ENCODE results near the gene ANO2. TPM values are rescaled to one million over a fixed set of nuclear protein-coding genes. Genes with fewer than 3 reads are reported as not detected.

The ANO2 gene
- total RNA-seq, 2 experiments from 2014 or later = not detected

DNA sequence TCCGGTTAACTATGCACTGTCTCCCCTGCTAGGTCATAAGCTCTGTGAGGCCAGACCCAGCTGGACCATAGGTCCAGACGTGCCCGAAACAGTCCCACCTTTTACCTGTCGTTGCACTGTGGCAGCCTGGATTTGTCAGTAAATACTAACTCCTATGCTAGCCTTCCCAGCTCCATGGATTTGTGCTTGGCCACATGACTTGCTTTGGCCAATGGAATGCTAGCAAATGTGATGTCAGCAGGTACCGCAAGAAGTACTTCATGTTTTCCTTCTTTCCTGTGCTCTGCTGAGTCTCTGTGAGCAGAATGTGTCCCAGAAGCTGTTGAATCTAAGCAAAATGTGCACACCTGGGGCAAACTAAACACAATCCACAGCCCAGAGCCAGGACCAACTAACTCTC lies 157.2 kb downstream of the ANO2 start:
- POLR2A ChIA-PET = no interaction called here
- H3K36me3 Mint-ChIP-seq = no peaks in the 10 kb centered on the region

DNA sequence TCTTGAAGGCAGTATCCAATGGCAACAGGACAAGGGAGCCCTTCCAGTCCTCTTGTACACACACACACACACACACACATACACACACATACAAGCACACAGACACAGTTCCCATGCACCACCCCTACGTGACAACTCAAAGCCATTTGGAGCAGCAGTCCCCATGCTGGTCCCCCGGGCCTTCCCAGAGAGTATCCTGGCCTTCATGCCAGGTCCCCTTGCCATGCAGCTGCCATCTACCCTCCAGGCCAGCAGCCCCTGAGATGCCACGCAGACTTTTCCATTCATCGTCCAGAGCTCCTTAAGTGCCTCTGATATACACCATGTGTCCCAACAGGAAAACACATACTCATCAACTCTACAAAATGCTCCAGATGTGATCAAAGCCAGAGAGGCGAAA lies 159.5 kb downstream of the ANO2 start:
- Mint-ChIP-seq H3K27ac (no peak overlapping the region), H3K36me3 (no peaks in the 10 kb centered on the region), H3K4me3 (no peak overlapping the region), H3K9me3 (no peaks in the 10 kb centered on the region), H3K27me3 (peaks cover 7% of the 10 kb centered on the region), H3K4me1 (ENCODE audit: low read depth) (no peaks in the 10 kb centered on the region)
- CTCF ChIA-PET = no interaction called here
- POLR2A ChIA-PET = no interaction called here
- DNase-seq = no peak
- intact Hi-C loops (cut with micrococcal nuclease) = no loop called here

More for the DNA sequence above, 157.2 kb downstream of the ANO2 start:
- Mint-ChIP-seq H3K4me3 (no peak overlapping the region), H3K9me3 (no peaks in the 10 kb centered on the region), H3K27me3 (peaks cover 10% of the 10 kb centered on the region), H3K4me1 (ENCODE audit: low read depth) (no peaks in the 10 kb centered on the region), H3K27ac (no peak overlapping the region)
- CTCF ChIA-PET = no interaction called here
- no peak for DNase-seq
- intact Hi-C loops (cut with micrococcal nuclease) = no loop called here

- H3K9me3 Mint-ChIP-seq = no peaks in the 10 kb centered on the region
- peaks cover 3% of the 10 kb centered on the region for H3K27me3 Mint-ChIP-seq
- POLR2A ChIA-PET = no interaction called here
- H3K36me3 Mint-ChIP-seq = no peaks in the 10 kb centered on the region
- intact Hi-C loops (cut with micrococcal nuclease) = no loop called here
- H3K4me3 Mint-ChIP-seq = no peak overlapping the region
- no peak for DNase-seq
- no peak overlapping the region for H3K27ac Mint-ChIP-seq
- H3K4me1 Mint-ChIP-seq (ENCODE audit: low read depth) = no peaks in the 10 kb centered on the region
- CTCF ChIA-PET = no interaction called here
These were observed 160.5 kb downstream of the ANO2 start for GRCh38 chr12:5784462-5785130.

DNA sequence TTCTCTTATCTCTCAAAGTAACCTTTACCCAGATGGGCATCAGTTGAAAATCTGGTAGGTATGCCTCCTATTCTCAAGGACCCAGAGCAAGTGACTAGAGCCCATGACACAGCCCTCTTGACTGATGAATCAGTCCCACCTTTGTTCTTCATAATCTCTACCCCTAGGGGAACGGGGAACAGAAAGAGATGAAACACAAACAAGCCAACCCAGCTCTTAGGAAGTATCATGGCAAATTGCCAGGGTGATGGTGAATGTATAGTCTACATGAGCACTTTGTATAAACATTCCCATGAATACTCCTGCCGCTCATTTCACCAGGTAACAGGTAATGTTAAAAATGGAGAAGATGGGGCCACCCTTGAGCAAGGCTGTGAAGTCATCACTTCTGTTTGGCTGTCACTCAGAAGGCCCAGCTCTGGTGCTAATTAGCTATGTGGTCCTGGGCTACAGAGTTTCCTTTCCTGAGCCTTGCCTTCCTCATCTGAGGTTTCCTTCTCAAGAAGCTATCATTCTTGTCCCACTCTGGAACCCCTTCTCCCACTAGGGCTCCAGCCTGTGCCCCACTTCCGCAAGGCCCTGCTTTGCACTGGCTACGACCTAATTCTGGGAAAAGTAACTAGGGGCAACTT lies 161.7 kb downstream of the ANO2 start:
- Mint-ChIP-seq H3K4me3 (no peak overlapping the region), H3K9me3 (no peaks in the 10 kb centered on the region), H3K4me1 (ENCODE audit: low read depth) (no peaks in the 10 kb centered on the region), H3K27ac (no peak overlapping the region), H3K36me3 (no peaks in the 10 kb centered on the region), H3K27me3 (peaks cover 3% of the 10 kb centered on the region)
- POLR2A ChIA-PET = no interaction called here
- CTCF ChIA-PET = no interaction called here
- no peak for DNase-seq
- intact Hi-C loops (cut with micrococcal nuclease) = no loop called here

DNA sequence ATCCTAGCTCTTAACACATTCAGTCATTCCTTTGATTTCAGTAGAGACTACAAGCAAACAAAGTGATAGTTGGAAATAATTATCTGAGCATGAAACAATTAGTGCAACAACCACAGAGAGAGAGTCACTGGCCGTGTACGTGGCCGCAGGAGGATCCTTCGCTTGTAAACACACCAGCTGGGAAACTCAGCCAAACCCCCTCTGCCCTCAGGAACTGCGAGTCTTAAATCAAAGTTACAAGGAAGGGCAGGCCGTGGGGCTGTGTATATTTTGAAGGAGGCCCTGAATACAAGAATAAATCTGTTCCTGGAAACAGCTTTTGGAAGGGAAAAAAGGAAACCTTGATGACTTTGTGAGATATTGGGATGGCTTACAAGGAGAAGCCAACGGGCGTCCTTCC lies 164.5 kb downstream of the ANO2 start:
- H3K36me3 Mint-ChIP-seq = no peaks in the 10 kb centered on the region
- peaks cover 3% of the 10 kb centered on the region for H3K27me3 Mint-ChIP-seq
- no peak overlapping the region for H3K27ac Mint-ChIP-seq
- H3K9me3 Mint-ChIP-seq = no peaks in the 10 kb centered on the region
- POLR2A ChIA-PET = no interaction called here
- DNase-seq = no peak
- intact Hi-C loops (cut with micrococcal nuclease) = no loop called here
- CTCF ChIA-PET = no interaction called here
- H3K4me1 Mint-ChIP-seq (ENCODE audit: low read depth) = no peaks in the 10 kb centered on the region
- no peak overlapping the region for H3K4me3 Mint-ChIP-seq

- Mint-ChIP-seq H3K9me3 (no peaks in the 10 kb centered on the region), H3K27ac (no peak overlapping the region)
These were observed 165.7 kb downstream of the ANO2 start for GRCh38 chr12:5779401-5779800.

GRCh38 chr12:5778821-5779220 lies 166.2 kb downstream of the ANO2 start:
- Mint-ChIP-seq H3K9me3 (no peaks in the 10 kb centered on the region), H3K27ac (no peak overlapping the region), H3K36me3 (no peaks in the 10 kb centered on the region), H3K4me3 (no peak overlapping the region), H3K27me3 (peaks cover 9% of the 10 kb centered on the region), H3K4me1 (ENCODE audit: low read depth) (no peaks in the 10 kb centered on the region)
- intact Hi-C loops (cut with micrococcal nuclease) = no loop called here
- DNase-seq = no peak
- POLR2A ChIA-PET = no interaction called here
- CTCF ChIA-PET = no interaction called here

More at GRCh38 chr12:5779401-5779800, 165.7 kb downstream of the ANO2 start:
- Mint-ChIP-seq H3K27me3 (peaks cover 9% of the 10 kb centered on the region), H3K36me3 (no peaks in the 10 kb centered on the region), H3K4me3 (no peak overlapping the region), H3K4me1 (ENCODE audit: low read depth) (no peaks in the 10 kb centered on the region)
- ChIA-PET POLR2A (no interaction called here), CTCF (no interaction called here)
- DNase-seq = no peak
- intact Hi-C loops (cut with micrococcal nuclease) = no loop called here

DNA sequence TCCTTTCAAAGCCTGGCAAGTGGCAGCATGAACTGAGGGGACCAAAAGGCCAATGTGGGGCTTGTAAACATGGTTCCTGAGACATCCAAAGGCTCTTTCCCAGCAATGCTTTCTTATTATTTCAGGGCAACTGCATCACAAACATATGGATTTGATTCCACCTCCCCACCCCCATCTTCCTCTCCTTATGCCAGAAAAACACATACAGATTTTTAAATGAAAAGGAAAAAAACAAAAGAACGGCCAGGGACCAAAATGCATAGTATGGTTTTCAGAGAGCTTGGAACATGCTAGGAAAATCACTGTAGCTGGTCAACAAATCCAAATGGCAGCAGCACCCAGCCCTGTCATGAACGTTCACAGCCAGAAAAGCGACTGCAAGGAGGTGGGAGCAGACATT lies 167.6 kb downstream of the ANO2 start:
- no peak overlapping the region for H3K27ac Mint-ChIP-seq
- no peak overlapping the region for H3K4me3 Mint-ChIP-seq
- H3K36me3 Mint-ChIP-seq = no peaks in the 10 kb centered on the region
- no peaks in the 10 kb centered on the region for H3K9me3 Mint-ChIP-seq
- DNase-seq = no peak
- H3K27me3 Mint-ChIP-seq = peaks cover 5% of the 10 kb centered on the region
- no peaks in the 10 kb centered on the region for H3K4me1 Mint-ChIP-seq (ENCODE audit: low read depth)
- ChIA-PET POLR2A (no interaction called here), CTCF (interaction anchor here (0.8 kb wide), 1 partner anchor 28 kb away, joined by 3 read pairs; no protein-coding TSS in a partner anchor)
- intact Hi-C loops (cut with micrococcal nuclease) = no loop called here

GRCh38 chr12:5776091-5776490 lies 169.0 kb downstream of the ANO2 start:
- no peak overlapping the region for H3K27ac Mint-ChIP-seq
- H3K27me3 Mint-ChIP-seq = peaks cover 5% of the 10 kb centered on the region
- no peaks in the 10 kb centered on the region for H3K4me1 Mint-ChIP-seq (ENCODE audit: low read depth)
- H3K9me3 Mint-ChIP-seq = no peaks in the 10 kb centered on the region
- no peak for DNase-seq
- intact Hi-C loops (cut with micrococcal nuclease) = no loop called here
- H3K4me3 Mint-ChIP-seq = no peak overlapping the region
- ChIA-PET POLR2A (no interaction called here), CTCF (interaction anchor here (1.3 kb wide), 1 partner anchor 31 kb away, joined by 3 read pairs; no protein-coding TSS in a partner anchor)
- H3K36me3 Mint-ChIP-seq = no peaks in the 10 kb centered on the region

DNA sequence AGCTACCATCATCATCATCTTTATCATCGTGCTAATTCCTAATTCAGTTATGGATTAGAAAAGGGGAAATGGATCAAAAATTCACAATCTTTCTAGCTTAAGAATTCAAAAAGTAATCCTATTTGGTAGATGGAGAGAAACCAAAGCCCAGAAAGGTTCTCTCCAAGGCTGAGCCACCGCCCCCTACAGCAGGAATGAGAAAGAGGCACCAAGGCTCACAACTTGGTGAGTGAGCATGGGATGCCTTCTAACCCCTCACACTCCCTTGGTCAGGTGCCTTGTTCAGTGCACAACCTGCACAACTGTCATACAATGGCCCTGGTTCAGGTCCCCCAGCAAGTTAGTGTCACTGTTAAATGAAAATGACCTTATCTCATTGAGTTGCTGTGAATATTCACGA lies 171.5 kb downstream of the ANO2 start:
- H3K4me3 Mint-ChIP-seq = no peak overlapping the region
- no peaks in the 10 kb centered on the region for H3K4me1 Mint-ChIP-seq (ENCODE audit: low read depth)
- no peak for DNase-seq
- H3K27ac Mint-ChIP-seq = no peak overlapping the region
- POLR2A ChIA-PET = no interaction called here
- intact Hi-C loops (cut with micrococcal nuclease) = no loop called here
- H3K27me3 Mint-ChIP-seq = peaks cover 5% of the 10 kb centered on the region
- CTCF ChIA-PET = no interaction called here
- no peaks in the 10 kb centered on the region for H3K9me3 Mint-ChIP-seq
- H3K36me3 Mint-ChIP-seq = no peaks in the 10 kb centered on the region

DNA sequence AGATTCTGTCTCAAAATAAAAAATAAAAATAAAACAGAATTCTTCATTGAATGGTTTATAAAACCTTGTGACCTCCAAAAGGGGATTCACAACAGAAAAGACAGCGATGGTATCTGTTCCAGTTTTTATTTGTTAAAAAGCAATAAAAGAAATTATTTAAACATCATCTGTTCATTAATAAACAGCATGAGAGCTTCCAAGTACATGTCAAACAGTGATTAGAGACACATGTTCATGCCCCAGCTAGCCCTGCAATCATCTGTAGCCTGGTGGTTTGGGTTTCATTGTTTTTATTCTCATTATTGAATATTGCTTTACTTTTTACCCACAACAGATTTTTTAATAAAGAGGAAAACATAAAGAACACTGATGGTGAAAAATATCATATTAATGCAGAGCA lies 173.3 kb downstream of the ANO2 start:
- H3K27me3 Mint-ChIP-seq = peaks cover 8% of the 10 kb centered on the region
- H3K36me3 Mint-ChIP-seq = no peaks in the 10 kb centered on the region
- ChIA-PET CTCF (no interaction called here), POLR2A (no interaction called here)
- H3K27ac Mint-ChIP-seq = no peak overlapping the region
- H3K4me3 Mint-ChIP-seq = no peak overlapping the region
- intact Hi-C loops (cut with micrococcal nuclease) = no loop called here
- H3K4me1 Mint-ChIP-seq (ENCODE audit: low read depth) = no peaks in the 10 kb centered on the region
- H3K9me3 Mint-ChIP-seq = no peaks in the 10 kb centered on the region
- DNase-seq = no peak

DNA sequence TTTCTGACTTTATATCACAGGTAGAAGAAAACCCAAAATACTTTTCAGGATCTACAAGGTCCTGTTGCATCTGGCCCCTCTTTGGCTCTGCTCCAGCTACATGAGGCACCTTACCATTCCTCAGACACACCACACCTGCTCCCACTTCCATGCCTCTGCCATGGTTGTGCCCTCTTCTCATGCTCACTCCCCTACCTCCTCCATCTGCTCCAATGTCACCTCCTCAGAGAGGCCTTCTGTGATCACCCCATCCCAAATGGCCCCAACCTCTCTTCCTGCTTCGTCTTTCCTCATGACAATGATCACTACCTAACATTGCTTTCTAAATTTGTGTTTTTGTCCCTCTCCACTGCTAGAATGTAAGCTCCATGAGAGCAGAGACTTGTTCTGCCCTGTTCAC lies 174.3 kb downstream of the ANO2 start:
- intact Hi-C loops (cut with micrococcal nuclease) = no loop called here
- no peak overlapping the region for H3K27ac Mint-ChIP-seq
- no peaks in the 10 kb centered on the region for H3K9me3 Mint-ChIP-seq
- H3K27me3 Mint-ChIP-seq = peaks cover 8% of the 10 kb centered on the region
- no peak overlapping the region for H3K4me3 Mint-ChIP-seq
- H3K4me1 Mint-ChIP-seq (ENCODE audit: low read depth) = no peaks in the 10 kb centered on the region
- H3K36me3 Mint-ChIP-seq = no peaks in the 10 kb centered on the region
- POLR2A ChIA-PET = no interaction called here
- CTCF ChIA-PET = no interaction called here
- DNase-seq = no peak

- Mint-ChIP-seq H3K4me1 (ENCODE audit: low read depth) (no peaks in the 10 kb centered on the region), H3K27me3 (peaks cover 6% of the 10 kb centered on the region), H3K36me3 (no peaks in the 10 kb centered on the region), H3K4me3 (no peak overlapping the region), H3K9me3 (no peaks in the 10 kb centered on the region), H3K27ac (no peak overlapping the region)
- no peak for DNase-seq
- intact Hi-C loops (cut with micrococcal nuclease) = no loop called here
- ChIA-PET POLR2A (no interaction called here), CTCF (no interaction called here)
These were observed 176.4 kb downstream of the ANO2 start for GRCh38 chr12:5768581-5769196.
